ENCODE measurements around the gene SLC6A16.
"Not testable (repeated sequence)": the region's sequence is repeated elsewhere in the genome, so short reads cannot be mapped to it uniquely, and the experiment has no call there.

The SLC6A16 gene

DNA sequence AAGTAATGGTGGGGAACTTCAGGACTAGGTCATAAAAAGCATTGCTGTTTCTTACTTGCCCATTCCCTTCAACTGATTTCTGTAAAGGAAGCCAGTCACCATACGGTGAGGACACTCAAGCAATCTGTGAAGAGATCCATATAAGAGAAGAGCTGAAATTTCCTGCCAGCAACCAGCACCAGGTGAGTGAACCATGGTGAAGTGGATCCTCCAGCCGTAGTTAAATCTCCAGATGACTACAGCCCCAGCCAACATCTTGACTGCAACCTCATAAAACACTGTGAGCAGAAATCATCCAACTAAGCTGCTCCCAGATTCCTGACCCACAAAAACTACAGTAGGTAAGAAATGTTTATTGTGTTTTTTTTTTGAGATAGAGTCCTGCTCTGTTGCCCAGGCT is 3.8 kb upstream of the SLC6A16 start:
- no peak for DNase-seq

DNA sequence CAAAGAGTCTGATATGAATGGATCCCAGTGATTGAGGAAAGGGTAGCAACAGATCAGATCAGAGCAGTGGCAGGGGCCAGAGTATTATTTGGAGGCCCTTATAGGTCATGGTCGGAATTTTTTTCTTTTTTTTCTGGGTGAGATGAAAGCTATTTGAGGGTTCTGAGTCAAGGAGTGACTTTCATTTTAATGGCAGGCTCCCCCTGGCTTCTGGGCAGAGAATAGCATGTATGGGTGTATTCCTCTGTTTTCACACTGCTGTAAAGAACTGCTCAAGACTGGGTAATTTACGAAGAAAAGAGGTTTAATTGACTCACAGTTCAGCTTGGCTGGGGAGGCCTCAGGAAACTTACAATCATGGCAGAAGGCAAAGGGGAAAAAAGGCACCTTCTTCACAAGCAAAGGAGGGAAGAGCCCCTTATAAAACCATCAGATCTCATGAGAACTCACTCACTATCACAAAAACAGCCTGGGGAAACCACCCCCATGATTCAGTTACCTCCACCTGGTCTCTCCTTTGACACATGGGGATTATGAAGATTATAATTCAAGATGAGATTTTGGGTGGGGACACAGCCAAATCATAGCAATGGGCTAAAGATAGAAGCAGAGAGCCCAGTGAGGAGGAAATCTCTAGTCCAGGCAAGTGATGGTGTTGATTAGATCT is 3.0 kb upstream of the SLC6A16 start:
- DNase-seq: peak; percentile 48

DNA sequence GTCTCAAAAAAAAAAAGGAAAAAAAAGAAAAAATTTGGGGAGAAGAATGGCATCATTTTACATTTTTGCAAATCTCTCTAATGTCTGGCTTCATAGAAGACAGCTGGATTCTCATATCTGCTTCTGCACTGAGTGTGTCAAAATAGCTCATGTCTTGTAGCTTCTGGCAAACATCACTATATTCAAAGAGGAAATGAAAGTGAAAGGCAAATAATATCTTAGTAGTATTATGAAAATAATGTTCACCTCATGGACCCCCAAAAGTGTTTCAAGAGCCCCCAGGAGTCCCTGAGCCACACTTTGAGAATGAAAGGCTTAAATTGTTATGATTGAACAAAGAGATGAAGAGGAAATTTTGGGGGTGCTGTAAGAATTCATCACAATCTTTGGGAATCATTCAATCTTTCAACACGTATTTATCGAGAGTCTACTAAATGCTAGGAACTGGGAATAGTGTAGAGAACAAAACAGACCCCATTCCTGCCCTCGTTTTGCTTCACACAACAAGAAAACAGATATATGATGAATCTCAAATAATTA is 1.2 kb upstream of the SLC6A16 start:
- DNase-seq: no peak

DNA sequence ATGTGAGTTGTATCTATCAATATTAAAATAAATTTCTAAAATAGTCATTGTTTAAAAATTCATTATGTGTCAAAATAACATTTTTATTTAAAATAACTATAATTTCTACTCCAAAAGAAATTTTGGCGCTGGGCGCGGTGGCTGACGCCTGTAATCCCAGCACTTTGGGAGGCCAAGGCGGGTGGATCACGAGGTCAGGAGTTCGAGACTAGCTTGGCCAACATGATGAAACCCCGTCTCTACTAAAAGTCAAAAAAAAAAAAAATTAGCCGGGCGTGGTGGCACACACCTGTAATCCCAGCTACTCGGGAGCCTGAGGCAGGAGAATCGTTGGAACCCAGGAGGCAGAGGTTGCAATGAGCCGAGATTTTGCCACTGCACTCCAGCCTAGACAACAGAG is 765 bp upstream of the SLC6A16 start:
- not testable (repeated sequence) for DNase-seq

DNA sequence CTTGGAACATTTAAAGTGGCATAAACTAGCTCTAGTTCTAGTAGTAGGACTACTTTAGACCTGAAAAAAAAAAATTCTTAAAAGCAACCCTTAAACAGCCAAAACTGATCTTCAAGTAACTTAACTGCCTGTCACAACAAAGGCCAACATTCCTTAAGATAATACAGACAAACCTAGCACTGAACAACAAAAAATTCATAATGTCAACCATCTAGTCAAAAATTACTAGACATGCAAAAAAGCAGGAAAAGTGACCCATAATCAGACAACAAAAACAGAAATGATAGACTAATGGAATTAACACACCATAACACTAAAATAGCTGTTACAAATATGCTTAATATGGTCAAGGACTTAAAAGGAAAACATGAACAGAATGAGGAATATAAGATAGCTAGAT is 6.7 kb downstream of the SLC6A16 start:
- DNase-seq: no peak

DNA sequence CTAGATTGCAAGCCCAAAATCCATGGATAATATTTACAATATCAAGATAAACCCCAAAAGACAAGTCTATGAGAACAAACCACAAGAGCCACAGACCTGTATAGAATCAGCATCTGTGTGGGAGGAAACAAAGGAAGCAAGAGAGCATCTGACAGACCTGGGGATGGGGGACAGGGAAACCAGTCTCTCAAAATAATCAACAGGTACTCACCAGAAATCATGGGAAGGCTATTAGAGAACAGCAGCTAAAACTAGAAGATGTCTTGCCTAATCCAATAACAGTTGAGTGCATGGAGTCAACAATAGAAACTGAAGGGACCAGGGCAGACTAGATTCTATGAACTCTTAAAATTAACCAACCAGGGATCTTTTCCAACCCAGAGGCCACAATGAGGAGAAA is 8.7 kb downstream of the SLC6A16 start:
- no peak for DNase-seq

DNA sequence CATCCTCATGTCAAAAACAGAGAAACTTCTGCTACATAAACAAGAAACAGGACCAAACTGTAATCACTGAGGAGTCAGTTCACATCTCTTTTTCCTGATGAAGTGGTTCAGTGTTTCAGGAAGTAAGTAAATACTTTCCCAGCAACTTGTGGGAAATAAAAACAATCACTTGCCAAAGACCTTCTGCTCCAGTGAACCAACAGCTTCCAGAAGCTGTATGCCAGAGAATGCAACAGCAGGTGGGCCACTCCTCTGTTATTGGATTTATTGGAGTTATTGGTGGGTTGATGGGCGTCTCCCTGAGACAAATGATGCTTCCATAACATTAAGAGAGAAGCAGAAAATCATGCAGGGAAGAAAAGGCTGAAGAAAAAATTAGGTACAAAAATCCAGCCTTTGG is 9.9 kb downstream of the SLC6A16 start:
- no peak for DNase-seq

DNA sequence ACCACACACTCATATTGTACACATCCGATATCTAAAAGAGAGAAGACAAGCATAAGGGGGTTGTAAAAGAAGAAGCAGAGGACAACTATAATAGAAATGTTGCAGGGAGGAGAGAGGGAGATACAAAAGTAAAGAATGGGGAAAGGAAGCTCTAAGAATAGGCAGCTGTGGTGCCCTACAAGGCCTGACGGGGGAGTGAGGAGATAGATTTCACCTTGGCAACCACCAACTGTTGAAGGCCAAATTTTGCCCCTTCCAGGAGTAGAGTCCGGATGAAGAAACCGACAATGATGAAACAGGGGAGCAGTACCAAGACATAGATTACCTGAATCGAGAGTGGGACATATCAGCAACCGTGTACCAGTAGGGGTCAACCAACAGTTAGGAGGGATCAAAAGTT is 15.9 kb downstream of the SLC6A16 start:
- DNase-seq: no peak

DNA sequence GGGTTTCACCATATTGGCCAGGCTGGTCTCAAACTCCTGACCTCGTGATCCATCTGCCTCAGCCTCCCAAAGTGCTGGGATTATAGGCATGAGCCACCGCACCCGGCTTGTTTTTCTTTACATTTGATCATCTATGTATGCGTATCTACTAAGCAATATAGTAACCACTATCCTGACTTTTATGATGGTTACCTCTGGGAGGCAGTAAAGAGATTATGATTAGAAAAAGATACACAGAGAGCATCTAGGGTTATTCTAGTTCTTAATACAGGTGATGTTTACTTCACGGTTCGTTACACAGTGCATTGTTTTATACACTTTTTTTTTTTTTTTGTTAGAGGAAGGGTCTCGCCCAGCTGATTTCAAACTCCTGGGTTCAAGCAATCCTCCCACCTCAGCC is 18.3 kb downstream of the SLC6A16 start:
- not testable (repeated sequence) for DNase-seq

DNA sequence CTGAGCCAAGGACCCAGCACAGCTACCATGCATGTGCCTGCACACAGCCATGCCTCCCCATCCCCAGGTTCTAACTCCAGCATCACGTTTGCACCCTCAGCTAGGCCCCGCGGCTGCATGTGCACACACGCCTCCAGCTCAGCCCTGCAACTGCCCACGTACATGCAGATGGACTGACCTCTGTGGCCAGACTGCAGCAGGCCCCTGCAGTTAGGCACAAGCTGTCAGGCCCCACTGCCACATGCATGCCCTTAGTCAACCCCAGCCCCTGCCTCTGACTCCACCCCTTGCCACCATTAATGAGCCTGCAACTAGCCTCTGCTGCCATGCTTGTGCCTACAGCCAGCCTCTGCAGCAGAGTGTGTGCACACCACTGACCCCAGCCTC is 23.1 kb downstream of the SLC6A16 start:
- DNase-seq: no peak

DNA sequence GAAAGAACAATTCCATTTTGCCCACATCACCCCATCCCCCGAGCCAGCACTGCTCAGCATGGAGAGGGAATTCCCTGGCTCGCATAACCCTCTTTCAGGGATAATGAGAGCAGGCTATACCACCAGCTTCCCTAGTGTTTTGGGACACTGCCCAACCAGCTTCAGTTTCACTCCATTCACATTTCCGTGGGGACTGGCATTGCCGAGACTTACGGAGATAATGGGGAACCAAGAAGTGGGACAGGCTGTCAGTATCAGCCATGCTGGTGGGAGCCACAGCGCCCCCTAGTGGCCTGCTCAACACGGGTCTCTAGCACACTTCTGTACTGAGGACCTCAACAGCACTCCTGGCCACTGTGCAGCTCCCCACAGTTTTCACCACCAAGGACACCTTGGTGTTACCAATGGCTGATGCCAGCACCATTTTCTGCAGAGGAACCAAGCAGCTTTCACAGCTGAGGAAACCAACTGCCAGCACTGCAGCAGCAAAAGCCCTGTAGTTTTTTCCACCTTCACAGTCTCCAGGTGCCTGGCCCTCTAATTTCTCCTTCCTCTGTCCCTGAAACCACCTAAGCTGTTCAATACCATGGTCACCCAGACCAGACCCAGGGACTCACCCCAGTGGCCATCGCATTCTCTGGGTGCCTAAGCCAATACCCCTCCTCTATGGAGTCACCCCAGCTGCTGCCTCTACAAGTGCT is 23.7 kb downstream of the SLC6A16 start:
- peak; percentile 66 for DNase-seq

DNA sequence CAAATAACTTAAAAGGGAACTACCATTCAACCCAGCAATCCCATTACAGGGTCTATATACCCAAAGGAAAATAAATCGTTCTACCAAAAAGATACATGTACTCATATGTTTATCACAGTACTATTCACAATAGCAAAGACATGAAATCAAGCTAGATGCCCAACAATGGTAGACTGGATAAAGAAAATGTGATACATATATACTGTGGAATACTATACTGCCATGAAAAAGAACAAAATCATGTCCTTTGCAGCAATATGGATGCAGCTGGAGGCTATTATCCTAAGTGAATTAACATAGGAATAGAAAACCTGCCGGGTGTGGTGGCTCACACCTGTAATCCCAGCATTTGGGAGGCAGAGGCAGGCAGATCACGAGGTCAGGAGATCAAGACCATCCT is 26.3 kb downstream of the SLC6A16 start:
- not testable (repeated sequence) for DNase-seq

DNA sequence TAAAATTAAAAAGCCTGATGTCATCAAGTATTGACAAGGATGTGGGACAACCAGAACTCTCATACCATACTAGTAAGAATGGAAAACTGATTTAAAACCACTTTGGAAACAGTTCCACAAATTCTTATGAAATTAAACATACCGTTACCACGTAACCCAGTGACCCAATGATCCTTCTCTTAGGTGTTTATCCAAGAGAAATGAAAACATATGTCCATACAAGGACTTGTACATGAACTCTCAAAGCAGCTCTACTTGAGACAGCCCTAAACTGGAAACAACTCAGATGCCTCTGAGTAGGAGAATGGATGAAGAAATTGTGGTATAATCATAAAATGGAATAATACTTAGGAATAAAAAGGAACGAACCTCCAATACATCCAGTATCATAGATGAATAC is 27.6 kb downstream of the SLC6A16 start:
- DNase-seq: no peak

DNA sequence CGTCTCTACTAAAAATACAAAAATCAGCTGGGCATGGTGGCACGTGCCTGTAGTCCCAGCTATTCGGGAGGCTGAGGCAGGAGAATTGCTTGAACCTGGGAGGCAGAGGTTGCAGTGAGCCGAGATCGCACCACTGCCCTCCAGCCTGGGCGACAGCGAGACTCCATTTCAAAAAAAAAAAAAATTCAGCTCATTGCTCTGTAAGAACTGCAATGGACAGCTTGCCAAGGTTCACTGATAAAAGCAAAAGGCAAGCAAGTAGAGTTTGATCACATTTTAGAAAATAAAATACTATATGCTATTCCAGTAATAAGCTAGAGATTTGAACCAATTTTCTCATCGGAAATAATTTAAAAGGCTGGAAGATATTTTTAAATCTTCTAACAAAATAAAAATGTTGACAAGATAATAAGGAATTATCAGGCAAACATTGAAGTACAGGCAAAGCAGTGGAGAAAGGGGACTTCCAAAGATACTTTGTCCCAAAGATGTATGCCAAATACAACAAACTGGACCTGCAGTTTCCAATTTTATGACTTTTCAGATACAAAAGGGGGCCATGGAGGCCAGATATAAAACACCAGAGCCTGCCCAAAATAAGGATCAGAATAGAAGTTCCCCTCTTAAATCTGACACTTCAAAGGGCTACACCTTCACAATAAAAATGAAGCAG is 29.6 kb downstream of the SLC6A16 start:
- DNase-seq: no peak

DNA sequence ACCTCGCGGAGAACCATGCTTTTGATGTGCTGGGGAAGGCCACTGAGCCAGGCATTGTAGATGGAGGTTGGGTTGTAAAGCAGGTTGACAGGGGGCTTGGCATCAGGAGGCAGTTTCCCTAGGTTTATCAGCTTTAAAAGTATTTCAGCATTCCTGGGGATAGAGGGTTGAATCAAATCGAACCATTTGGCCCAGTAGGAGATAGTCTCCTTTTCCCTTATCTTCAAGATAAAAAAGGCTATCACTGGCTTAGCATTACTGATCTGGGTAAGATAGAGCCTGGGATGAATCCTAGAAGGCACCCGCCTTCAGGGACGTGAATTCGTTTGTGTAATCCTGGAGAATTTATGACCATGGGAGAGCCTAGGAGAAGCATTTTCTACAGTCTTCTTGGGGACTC is 30.6 kb downstream of the SLC6A16 start:
- DNase-seq: no peak

DNA sequence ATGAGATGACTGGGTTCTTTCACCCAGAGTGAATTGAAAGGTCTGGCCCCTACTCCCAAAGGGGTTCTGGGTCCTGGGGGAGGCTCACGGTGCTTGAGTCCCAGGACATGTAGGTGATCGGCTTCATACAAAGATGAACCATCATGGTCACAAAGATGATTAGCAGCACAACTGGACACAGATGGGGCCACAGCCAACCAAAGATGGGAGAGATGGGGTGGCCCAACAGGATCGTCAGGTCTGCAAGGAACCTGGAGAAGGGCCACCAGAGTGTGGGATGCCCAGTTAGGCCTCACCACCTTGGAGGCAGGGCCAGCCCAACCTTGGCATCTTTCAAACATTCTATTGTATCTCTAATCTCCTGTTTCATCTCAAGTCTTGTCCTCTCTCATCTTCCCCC is 34.5 kb downstream of the SLC6A16 start:
- no peak for DNase-seq

DNA sequence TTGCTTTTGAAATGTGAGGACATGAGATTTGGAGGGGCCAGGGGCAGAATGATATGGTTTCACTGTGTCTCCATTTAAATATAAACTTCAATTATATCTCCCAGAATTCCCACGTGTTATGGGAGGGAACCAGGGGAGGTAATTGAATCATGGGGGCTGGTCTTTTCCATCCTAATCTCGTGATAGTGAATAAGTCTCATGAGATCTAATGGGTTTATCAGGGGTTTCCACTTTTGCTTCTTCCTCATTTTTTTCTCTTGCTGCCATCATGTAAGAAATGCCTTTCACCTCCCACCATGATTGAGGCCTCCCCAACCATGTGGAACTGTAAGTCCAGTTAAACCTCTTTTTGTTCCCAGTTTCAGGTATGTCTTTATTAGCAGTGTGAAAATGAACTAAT is 35.7 kb downstream of the SLC6A16 start:
- not testable (repeated sequence) for DNase-seq

DNA sequence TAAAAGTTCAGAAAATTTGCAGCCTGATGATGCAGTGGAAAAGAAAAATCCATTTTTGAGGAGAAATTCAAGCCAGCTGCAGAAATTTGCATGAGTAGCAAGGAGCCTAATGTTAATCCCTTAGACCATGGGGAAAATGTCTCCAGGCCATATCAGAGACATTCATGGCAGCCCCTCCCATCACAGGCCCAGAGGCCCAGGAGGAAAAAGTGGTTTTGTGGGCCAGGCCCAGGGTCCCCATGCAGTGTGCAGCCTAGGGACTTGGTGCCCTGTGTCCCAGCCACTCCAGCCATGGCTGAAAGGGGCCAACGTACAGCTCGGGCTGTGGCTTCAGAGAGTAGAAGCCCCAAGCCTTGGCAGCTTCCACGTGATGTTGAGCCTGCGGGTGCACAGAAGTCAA is 36.8 kb downstream of the SLC6A16 start:
- DNase-seq: not testable (repeated sequence)

DNA sequence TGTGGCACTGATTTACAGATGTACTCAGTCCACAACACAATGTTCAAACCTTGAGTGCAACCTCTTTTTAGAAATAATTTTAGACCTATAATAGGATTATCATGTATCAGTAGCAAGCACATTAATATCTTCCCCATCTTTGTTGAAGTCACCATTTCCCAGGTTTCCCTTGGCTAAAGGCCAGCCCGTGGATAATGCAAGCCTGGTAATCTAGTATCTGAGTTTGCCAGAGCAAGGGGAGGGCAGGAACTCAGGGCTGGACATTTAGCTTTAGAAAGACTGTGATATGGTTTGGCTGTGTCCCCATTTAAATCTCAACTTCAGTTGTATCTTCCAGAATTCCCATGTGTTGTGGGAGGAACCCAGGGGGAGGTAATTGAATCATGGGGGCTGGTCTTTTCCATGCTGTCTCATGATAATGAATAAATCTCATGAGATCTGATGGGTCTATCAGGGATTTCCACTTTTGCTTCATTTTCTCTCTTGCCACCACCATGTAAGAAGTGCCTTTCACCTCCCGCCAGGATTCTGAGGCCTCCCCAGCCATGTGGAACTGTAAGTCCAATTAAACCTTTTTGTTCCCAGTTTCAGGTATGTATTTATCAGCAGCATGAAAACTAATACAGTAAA is 37.7 kb downstream of the SLC6A16 start:
- no peak for DNase-seq

DNA sequence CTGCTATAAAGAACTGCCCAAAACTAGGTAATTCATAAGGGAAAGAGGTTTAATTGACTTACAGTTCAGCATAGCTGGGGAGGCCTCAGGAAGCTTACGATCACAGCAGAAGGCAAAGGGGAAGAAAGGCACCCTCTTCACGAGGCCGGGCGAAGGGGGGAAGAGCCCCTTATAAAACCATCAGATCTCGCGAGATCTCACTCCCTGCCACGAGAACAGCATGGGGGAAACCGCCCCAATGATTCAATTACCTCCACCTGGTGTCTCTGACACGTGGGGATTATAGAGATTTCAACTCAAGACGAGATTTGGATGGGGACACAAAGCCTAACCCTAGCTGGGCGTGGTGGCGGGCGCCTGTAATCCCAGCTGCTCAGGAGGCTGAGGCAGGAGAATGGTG is 42.8 kb downstream of the SLC6A16 start:
- DNase-seq: no peak

DNA sequence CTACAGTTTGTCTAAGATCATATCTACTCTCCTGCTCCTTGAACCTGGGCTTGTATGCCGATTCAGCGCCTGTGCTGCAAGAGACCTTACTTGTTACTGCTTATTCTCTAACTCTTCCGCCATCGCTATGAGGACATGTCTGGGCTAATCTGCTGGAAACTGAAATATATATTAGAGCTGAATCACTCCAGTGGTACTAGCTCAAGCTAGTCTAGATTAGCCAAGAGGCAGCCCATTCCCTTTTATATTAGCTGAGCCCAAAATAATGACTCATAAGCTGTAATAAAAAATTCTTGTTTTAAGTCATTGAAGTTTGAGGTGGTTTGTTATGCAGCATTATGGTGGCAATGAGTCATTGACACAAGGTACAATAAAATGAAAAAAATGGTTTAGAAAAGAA is 52.8 kb downstream of the SLC6A16 start:
- DNase-seq: peak; percentile 46

DNA sequence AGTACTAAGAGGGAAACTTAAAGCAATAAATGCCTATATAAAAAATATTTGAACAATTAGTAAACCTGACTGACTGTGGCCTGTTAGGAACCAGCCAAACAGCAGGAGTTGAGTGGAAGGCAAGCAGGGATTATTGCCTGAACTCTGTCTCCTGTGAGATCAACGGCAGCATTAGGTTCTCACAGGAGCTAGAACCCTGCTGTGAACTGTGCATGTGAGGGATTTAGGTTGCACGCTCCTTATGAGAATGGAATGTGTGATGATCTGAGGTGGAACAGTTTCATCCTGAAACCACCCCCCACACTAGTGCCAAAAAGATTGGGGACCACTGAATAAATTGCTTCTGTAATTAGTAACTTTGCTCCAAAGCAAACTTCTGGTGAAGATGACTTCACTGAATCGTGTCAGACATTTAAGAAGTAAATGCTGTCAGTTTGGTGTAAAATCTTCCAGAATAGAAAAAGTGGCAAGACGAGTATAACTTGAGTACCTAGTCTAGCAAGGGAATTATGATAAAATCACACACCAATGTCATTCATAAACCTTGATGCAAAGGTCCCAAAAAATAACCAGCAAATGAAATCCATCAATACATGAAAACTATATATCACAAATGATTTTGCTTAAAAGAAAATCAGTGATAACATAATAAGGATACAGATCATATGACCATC is 53.8 kb downstream of the SLC6A16 start:
- DNase-seq: no peak

DNA sequence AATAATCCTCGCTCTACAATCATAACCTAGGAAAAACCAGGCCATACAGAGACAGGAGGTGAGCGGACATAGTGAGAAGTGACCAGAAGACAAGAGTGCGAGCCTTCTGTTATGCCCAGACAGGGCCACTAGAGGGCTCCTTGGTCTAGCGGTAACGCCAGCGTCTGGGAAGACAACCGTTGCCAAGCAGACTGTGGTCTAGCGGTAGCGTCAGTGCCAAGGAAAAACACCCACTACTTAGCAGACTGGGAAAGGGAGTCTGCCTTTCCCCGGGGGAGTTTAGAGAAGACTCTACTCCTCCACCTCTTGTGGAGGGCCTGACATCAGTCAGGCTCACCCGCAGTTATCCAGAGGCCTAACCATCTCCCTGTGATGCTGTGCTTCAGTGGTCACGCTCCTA is 58.6 kb downstream of the SLC6A16 start:
- peak; percentile 42 for DNase-seq

Data from EL (cell line).